GM12864 (cell line): ENCODE results near the gene CHSY1.

ENCODE experiments used
- DNase-seq: peaks from one replicate; pipeline ENCODE4 v3.0.0-alpha.2; 2011; ENCODE audit warnings: low read depth
- H3K4me3 ChIP-seq: 2 replicates; pipeline ENCODE4 v1.5.1; 2011; ENCODE audit warnings: mild to moderate bottlenecking, low read depth, low read length, control low read depth
- TF ChIP-seq, protein P1 (sequence below): IDR thresholded peaks from 2 replicates; pipeline ENCODE4 v1.5.1; 2011; ENCODE audit warnings: low read depth, mild to moderate bottlenecking, moderate library complexity, low read length, control low read depth, inconsistent platforms; ENCODE audit errors: missing control alignments

CHSY1 gene

DNA sequence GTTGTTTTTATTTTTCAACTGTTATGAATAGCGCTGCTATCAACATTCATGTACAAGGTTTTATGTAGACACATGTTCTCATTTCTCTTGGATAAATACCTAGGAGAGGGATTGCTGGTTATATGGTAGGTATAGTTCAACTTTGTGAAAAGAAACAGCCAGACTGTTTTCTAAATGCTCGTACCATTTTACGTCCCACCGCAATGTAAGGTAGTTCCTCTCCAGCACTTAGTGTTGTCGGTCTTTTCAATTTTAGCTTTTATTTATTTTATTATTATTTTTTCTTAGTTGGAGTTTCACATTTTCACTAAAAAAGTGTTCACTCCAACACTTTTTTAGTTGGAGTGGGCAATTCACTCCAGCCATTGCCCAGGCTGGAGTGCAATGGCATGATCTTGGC is 117.1 kb downstream of the CHSY1 start:
- H3K4me3 ChIP-seq: no peak overlapping the region
- TF ChIP-seq, protein P1, sequence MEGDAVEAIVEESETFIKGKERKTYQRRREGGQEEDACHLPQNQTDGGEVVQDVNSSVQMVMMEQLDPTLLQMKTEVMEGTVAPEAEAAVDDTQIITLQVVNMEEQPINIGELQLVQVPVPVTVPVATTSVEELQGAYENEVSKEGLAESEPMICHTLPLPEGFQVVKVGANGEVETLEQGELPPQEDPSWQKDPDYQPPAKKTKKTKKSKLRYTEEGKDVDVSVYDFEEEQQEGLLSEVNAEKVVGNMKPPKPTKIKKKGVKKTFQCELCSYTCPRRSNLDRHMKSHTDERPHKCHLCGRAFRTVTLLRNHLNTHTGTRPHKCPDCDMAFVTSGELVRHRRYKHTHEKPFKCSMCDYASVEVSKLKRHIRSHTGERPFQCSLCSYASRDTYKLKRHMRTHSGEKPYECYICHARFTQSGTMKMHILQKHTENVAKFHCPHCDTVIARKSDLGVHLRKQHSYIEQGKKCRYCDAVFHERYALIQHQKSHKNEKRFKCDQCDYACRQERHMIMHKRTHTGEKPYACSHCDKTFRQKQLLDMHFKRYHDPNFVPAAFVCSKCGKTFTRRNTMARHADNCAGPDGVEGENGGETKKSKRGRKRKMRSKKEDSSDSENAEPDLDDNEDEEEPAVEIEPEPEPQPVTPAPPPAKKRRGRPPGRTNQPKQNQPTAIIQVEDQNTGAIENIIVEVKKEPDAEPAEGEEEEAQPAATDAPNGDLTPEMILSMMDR: no peak
- no peak for DNase-seq

DNA sequence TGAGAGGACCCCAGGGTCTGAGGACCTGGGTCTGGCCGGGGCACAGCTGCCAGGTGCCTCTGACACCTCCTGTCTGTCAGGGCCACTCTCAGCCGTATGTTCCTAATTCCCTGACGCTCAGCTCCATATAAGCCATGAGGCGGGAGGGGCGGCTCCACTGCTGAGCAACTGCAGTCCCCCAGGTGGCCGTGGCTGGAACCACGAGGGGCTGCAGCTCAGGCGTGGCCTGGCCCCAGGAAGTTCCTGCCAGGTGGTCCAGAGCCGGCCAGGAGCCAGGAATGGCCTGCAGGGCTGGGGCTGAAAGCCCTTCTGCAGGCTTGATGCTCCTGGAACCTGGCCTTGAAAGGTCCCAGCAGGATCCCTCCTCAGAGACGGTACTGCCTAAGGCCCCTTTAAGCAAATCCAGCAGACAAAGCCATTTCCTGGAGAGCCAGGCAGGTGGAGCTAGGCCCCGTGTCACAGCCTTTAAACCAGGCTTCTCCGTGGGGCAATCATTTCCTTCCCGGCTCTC is 118.0 kb downstream of the CHSY1 start:
- DNase-seq: no peak
- TF ChIP-seq, protein P1: no peak

DNA sequence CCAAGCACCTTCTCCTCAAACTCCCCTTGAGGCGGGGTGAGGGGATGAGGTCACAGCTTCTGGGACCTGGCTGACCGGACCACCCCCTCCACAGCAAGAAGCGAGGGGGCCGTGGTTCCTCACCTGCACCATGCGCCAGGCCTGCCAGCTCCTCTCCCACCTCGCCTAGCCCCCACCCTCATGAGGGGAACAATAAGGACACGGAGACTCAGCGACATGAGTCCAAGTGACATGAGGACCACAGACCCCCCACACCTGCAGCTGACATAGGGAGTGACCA is 118.7 kb downstream of the CHSY1 start:
- TF ChIP-seq, protein P1: no peak

More for the DNA sequence above, 118.0 kb downstream of the CHSY1 start:
- H3K4me3 ChIP-seq: no peak overlapping the region

DNA sequence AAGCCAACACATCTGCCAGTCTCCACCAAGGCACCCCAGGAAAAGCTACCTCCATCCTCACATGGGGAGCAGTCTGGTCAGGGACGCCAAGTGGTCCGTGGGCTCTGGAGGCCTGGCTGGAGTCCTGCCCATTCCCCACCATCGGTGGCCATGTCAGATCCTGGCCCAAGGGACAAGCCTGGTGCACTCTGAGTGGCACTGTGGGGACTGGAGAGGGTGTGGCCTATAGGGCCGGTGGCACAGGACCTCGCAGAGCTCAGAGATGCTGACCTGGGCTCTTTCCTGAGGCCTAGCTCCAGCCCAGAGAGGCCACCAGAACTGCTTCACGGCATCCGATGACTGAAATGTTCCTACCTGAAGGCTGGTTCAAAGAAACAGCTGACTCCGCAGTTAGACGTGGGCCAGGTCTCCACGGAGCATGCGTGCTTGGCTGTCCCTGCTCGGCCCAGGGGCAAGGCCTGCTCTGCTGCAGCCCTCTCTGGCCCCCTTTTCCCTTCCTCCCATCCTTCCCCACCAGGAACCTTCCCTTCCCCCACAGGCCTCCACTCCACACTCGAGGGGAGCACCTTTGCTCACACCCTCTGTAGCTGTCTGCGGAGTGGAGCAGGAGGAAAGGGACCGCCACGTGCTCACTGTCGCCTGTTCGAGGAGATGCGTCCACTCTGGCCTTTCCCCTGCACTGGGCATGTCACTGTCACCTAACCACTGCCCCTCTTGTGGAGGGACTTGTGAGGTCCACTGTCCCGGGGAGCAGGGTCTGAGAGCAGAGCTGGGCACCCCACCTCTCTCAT is 119.3 kb downstream of the CHSY1 start:
- TF ChIP-seq, protein P1: no peak
- H3K4me3 ChIP-seq: no peak overlapping the region
- no peak for DNase-seq

More for the DNA sequence above, 118.7 kb downstream of the CHSY1 start:
- no peak for DNase-seq
- no peak overlapping the region for H3K4me3 ChIP-seq

DNA sequence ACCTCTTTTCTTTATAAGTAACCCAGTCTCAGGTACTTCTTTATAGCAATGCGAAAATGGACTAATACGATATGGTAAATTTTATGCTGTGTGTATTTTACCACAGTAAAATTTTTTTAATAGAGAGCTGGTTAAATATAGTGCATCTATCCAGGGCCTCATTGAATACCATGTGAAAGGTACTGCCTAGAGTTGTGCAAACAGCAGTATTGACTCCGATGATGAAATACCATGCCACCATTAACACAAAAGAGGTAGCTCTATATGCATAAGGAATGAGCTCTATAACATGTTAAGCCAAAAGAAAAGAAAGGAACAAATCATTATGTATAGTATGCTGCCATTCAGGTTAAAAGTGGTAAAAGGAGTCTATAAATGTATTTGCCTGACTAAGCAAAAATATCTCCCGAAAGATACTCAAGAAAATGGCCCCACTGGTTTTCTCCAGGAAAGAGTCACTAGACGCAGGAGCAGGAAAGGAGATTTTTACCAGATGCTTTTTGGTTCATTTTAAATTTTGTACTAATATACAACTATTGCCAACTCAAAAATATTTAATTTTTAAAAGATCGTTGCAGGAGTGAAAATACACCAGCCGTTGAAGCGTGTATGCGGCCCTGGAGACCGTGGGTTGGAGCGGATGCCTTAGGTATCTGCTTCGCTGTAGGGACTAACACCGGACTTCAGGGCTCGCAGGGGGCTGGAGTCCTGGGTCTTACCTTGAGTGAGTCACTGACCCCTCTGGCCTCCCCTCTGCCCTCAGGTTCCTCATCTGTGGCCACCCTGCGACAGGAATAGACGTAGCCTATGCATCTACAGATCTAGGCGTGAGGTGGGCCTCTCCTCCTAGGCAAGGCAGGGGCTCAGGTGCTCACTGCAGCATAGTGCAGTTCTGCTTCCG is 120.1 kb downstream of the CHSY1 start:
- TF ChIP-seq, protein P1: no peak
- no peak for DNase-seq
- H3K4me3 ChIP-seq: no peak overlapping the region

DNA sequence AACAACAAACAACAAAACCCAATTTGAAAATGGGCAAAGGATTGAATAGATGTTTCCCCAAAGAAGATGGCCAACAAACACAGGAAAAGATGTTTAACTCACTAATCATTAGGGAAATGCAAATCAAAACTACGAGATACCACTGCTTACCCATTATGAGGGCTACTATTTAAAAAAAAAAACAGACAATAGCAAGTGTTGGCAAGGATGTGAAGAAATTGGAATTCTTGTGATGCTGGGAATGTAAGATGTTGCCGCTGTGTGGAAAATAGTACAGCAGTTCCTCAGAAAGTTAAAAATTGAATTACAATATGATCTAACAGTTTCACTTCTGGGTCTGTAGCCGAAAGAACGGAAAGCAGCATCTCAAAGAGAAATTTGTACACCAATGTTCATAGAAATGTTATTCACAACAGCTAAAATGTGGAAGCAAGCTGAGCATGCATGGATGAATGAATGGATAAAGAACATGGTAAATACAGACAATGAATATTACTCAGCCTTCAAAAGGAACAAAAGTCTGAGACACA is 121.9 kb downstream of the CHSY1 start:
- H3K4me3 ChIP-seq: no peak overlapping the region
- no peak for DNase-seq
- TF ChIP-seq, protein P1: no peak
